ENCODE results near the gene C8G. TPM values are rescaled to one million over a fixed set of nuclear protein-coding genes. Genes with fewer than 3 reads are reported as not detected.

The C8G gene
- total and polyA plus RNA-seq, 2 of the 8 experiments (the other 6 are each of a cell fraction or from before 2014, with no cell fraction given) = 0.62 to 0.80 TPM

DNA sequence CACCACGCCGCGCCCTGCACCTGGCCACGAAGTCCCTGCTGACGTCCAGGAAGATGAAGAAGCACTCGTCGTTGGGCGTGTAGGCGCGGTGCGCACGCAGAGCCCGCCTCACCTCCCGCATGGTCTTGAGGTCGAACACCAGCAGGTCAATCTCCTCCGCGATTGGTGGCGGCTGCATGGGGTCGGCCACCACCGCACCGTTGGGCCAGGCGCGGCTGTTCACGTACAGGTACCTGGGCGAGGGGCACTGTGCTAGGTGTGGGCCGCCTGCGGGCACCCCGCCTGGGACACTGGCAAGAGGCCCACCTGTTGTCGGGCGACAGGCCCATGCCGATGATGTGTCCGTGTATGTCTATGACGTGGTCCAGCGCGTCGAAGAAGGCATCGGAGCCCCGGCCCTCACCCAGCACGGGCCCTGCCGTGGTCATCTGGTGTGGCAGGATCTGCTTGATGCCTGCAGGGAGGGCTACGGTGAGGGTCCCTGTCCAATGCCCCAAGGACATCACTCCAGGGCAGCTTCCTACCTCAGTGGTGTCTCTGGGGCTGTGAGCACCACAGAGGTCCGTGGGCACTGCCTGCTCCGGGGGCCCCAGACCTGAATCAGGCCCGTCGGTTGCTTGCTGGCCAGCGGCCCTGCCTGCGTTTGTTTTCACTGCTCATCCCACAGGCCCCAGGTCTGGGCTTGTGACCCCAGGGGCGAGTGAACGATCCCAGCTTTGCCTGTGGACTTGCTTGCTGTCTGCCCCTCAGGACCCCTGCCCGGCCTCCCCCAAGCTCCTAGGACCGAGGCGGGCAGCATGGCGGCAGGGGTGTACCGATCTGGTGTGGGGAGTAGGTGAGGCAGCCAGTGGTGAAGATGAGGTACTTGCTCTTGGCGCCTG lies 3.6 kb upstream of the C8G start:
- Histone ChIP-seq H4K20me1 (replicated peaks in 1 of 2; ENCODE audit: control insufficient read depth in 1 of 2, insufficient read depth in 2 of 2, low read length in 2 of 2) (peaks cover 7 to 32% of the 10 kb centered on the region in 2 experiments), H3K27ac (ENCODE audit: low read depth, low read length) (no peak overlapping the region), H2AK5ac (ENCODE audit: low read depth, low read length) (no peak overlapping the region), H3K36me3 (ENCODE audit: control insufficient read depth in 2 of 4, insufficient read depth in 4 of 4, low read length in 3 of 4) (peaks cover 12 to 34% (median 16%) of the 10 kb centered on the region in 4 experiments; a peak in 7 of 8 replicates), H3K79me2 (ENCODE audit: control insufficient read depth in 1 of 2, insufficient read depth in 2 of 2, low read length in 2 of 2) (peaks cover 0 to 3% of the 10 kb centered on the region in 2 experiments; a peak in 1 of 4 replicates), H3K23me2 (ENCODE audit: low read depth, low read length) (peaks cover 5% of the 10 kb centered on the region; the same call in 1 of the 2 replicates), H2AFZ (ENCODE audit: low read length) (no peak overlapping the region), H3K23ac (ENCODE audit: insufficient read length) (no peak overlapping the region), H2BK20ac (ENCODE audit: low read length) (no peak overlapping the region), H3K4me1 (replicated peaks in 1 of 4; ENCODE audit: control insufficient read depth in 3 of 4, insufficient read depth in 4 of 4, low read length in 3 of 4) (peaks cover 0 to 11% (median 7%) of the 10 kb centered on the region in 4 experiments; a peak in 5 of 7 replicates), H2BK15ac (ENCODE audit: low read length) (no peak overlapping the region), H2BK12ac (ENCODE audit: low read depth, low read length) (no peak overlapping the region), H3K27me3 (replicated peaks in 1 of 4; ENCODE audit: control insufficient read depth in 3 of 4, extremely low read depth in 1 of 4, insufficient read depth in 3 of 4, low read length in 3 of 4) (no peaks in the 10 kb centered on the region), H3K56ac (replicated peaks; ENCODE audit: insufficient read length, low read depth, low read length) (no peak overlapping the region), H2BK5ac (ENCODE audit: low read depth, low read length) (no peak overlapping the region), H3K9me3 (ENCODE audit: insufficient read depth in 2 of 2, low read depth in 1 of 2, low read length in 1 of 2) (no peaks in the 10 kb centered on the region), H3K9ac (replicated peaks in 1 of 4; ENCODE audit: extremely low read depth in 1 of 4, low read depth in 3 of 4, low read length in 3 of 4) (no peak overlapping the region), H4K8ac (ENCODE audit: extremely low read depth, insufficient read depth, low read length) (no peak overlapping the region), H3K18ac (ENCODE audit: extremely low read depth, low read length) (no peak overlapping the region), H3K14ac (ENCODE audit: insufficient read length) (no peak overlapping the region), H3K4me2 (ENCODE audit: insufficient read depth in 1 of 2, low read depth in 2 of 2, low read length in 2 of 2) (no peak overlapping the region), H2BK120ac (replicated peaks; ENCODE audit: low read depth, low read length) (no peak overlapping the region), H4K91ac (replicated peaks; ENCODE audit: insufficient read length, low read length) (no peak overlapping the region), H3K79me1 (ENCODE audit: low read depth, low read length) (no peaks in the 10 kb centered on the region; the same call in 1 of the 2 replicates), H3K4me3 (ENCODE audit: extremely low read depth in 1 of 4, insufficient read depth in 2 of 4, low read depth in 3 of 4, low read length in 4 of 4) (no peak overlapping the region), H4K5ac (ENCODE audit: insufficient read length, low read depth, low read length) (no peak overlapping the region), H3K4ac (replicated peaks; ENCODE audit: insufficient read length, low read depth, low read length) (no peak overlapping the region)
- ChIA-PET CTCF (ENCODE audit: partially characterized antibody) (no interaction called here), POLR2A (ENCODE audit: partially characterized antibody) (interaction anchor here (0.7 to 1.0 kb wide), 3 partner anchors 11 to 82 kb away, joined by 3 to 4 read pairs (median 3); no protein-coding TSS in a partner anchor)
- FAIRE-seq (no peak), DNase-seq (ENCODE audit: low read depth in 1 of 2, low spot score in 2 of 2) (no peak)
- WGBS, 2 experiments (ENCODE audit: extremely low coverage in 1 of 2, insufficient coverage in 1 of 2, insufficient read length in 1 of 2, insufficient replicate concordance in 2 of 2, low coverage in 1 of 2, low lambda C conversion rate in 2 of 2, missing lambda C conversion rate in 1 of 2) = 93% methylated on average over 43 of the region's 55 CpGs; no CpG with 5 or more reads in 1 of the 2 experiments
- no peak for TF ChIP-seq MAFK (IDR thresholded peaks at IDR 0.05; ENCODE audit: low read depth, low read length)
- no peak for TF ChIP-seq CHD2 (IDR thresholded peaks at IDR 0.05; ENCODE audit: low read length)
- no peak for TF ChIP-seq CHD1 (IDR thresholded peaks at IDR 0.05; ENCODE audit: low read depth, low read length)
- no peak for TF ChIP-seq NANOG (IDR thresholded peaks at IDR 0.05; ENCODE audit: insufficient read depth, low read depth, low read length, poor library complexity, severe bottlenecking)
- TF ChIP-seq KDM5A (IDR thresholded peaks at IDR 0.05; ENCODE audit: low read length) = no peak
